Measurements from ENCODE around the gene SORBS2.

SORBS2 gene

DNA sequence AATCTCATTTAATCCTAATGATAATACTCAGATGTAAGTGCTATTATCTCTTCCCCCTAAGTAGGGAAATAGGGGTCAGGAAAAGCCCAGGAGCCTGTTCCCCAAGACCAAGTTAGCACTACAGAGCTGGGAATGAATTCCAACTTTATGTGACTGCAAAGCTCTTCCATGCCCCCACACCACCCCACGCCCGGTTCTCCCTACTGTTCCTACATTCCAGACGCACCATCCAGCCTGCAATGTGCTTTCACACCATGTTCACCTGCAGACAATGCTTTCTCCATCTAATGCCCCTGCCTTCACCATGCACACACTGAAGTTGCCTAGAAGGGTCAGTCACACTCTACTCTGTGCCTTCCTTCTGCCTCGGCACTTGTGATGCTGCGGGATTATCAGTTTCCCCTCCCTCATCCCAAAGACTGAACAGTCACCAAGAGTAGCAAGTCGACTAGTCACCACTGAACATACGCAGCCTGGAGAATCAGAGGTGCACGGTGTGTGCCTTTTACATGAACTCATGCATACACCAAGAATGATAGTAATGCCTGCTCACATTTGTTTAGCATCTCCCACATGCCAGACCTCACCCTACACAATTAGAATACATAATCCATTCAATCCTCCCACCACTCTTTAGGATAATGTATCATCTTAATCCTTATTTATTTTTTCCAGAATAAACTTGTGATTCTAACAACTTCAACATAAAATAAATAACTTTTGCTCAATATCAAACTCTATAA is 14.2 kb downstream of the SORBS2 start:
- no peak overlapping the region for H3K4me3 ChIP-seq (ENCODE audit: low read depth, low read length)
- TF ChIP-seq, protein P1, sequence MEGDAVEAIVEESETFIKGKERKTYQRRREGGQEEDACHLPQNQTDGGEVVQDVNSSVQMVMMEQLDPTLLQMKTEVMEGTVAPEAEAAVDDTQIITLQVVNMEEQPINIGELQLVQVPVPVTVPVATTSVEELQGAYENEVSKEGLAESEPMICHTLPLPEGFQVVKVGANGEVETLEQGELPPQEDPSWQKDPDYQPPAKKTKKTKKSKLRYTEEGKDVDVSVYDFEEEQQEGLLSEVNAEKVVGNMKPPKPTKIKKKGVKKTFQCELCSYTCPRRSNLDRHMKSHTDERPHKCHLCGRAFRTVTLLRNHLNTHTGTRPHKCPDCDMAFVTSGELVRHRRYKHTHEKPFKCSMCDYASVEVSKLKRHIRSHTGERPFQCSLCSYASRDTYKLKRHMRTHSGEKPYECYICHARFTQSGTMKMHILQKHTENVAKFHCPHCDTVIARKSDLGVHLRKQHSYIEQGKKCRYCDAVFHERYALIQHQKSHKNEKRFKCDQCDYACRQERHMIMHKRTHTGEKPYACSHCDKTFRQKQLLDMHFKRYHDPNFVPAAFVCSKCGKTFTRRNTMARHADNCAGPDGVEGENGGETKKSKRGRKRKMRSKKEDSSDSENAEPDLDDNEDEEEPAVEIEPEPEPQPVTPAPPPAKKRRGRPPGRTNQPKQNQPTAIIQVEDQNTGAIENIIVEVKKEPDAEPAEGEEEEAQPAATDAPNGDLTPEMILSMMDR (IDR thresholded peaks at IDR 0.05; ENCODE audit: insufficient read depth, low read depth, low read length, missing control alignments), result no peak
- no peak for DNase-seq (ENCODE audit: low read depth)

DNA sequence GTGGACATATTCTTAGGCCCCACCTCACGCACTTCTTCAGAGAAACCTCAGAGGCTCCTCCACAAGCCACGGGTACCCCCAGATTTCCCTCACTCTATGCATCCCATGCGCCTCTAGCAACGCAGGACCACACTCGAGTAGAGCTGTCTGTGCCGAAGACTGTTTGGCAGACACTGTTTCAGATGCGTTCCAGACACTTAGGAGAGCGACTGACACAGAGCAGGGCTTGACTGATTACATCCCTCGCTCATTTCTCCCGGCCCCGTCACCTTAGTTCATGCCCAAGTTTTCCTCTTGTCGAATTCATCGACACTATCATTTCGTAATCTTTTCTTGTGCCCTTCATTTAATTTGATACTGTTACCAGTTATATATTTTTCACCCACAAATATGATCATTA is 15.0 kb downstream of the SORBS2 start:
- H3K4me3 ChIP-seq (ENCODE audit: low read depth, low read length), result no peak overlapping the region
- DNase-seq (ENCODE audit: low read depth), result no peak
- TF ChIP-seq, protein P1 (IDR thresholded peaks at IDR 0.05; ENCODE audit: insufficient read depth, low read depth, low read length, missing control alignments), result no peak

DNA sequence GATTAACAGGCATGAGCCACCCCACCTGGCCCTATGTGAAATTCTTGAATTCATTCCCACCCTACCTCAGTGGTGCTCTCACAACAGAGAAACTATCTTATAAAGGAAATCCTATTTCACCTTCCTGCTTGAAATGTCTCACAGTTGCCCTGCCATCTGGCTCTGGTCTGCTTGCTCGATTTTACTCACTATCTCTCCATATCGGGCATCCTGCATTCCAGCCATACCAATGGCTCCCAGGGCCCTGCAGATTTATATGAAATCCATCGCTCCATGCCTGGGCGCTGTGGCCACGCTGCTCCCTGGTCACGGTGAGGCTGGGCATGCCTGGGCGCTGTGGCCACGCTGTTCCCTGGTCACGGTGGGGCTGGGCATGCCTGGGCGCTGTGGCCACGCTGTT is 15.8 kb downstream of the SORBS2 start:
- H3K4me3 ChIP-seq (ENCODE audit: low read depth, low read length), result no peak overlapping the region
- no peak for DNase-seq (ENCODE audit: low read depth)
- TF ChIP-seq, protein P1 (IDR thresholded peaks at IDR 0.05; ENCODE audit: insufficient read depth, low read depth, low read length, missing control alignments), result no peak

DNA sequence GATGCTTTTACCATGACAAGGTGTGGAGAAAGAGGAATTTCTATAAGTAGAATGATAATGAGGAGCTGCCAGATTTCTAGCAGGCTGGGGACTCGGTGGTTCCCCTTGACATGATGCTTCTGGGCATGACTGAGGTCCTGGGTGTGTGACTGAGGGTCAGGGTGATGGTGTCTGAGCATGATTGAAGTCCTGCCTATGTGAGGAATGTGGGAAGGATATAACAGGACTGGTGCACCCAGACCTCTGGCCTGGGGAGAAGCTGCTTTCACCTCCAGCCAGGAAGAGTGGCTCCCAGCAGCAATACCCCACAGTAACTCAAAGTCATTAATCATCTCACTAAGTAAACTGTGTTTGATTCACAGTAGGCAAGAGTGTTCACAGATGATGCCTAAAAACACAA is 17.4 kb downstream of the SORBS2 start:
- TF ChIP-seq, protein P1 (IDR thresholded peaks at IDR 0.05; ENCODE audit: insufficient read depth, low read depth, low read length, missing control alignments), result no peak
- H3K4me3 ChIP-seq (ENCODE audit: low read depth, low read length), result no peak overlapping the region
- no peak for DNase-seq (ENCODE audit: low read depth)

DNA sequence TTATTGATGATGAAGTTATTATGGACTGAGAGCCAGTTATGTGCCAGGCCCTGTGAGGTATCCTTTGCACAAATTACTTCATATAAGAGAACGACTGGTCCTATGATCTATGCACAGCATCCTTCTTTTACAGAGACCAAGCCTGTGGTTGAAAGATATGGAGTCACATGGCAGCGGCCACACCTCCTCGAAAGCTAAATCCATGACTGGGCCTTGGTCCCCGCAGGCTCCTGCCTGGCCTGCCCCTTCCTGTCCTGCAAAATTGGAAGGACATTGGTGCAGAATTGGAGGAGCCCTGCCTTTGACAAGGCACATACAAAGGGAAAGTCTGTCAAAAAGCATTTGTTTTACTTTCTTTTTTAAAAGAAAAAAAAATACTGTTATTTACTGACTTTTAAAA is 18.3 kb downstream of the SORBS2 start:
- TF ChIP-seq, protein P1 (IDR thresholded peaks at IDR 0.05; ENCODE audit: insufficient read depth, low read depth, low read length, missing control alignments), result no peak
- no peak for DNase-seq (ENCODE audit: low read depth)
- H3K4me3 ChIP-seq (ENCODE audit: low read depth, low read length), result no peak overlapping the region

DNA sequence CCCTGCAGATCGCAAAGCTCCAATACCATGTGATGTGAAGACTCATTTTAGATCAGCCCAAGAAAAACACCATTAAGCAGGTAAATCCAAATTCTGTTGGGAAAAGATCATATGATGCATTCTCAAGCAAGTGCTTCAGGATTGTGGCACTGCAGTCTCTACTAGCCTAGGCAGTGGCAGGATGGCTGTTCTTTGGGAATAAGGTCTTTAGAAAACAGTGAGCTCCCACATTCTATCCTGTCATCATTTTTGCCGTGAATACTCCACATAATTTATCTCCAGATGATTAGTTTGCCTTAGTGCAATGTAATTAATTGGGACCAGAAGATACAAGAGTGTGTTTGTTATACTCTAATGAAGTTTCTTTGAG is 18.9 kb downstream of the SORBS2 start:
- TF ChIP-seq, protein P1 (IDR thresholded peaks at IDR 0.05; ENCODE audit: insufficient read depth, low read depth, low read length, missing control alignments), result no peak
- H3K4me3 ChIP-seq (ENCODE audit: low read depth, low read length), result no peak overlapping the region
- no peak for DNase-seq (ENCODE audit: low read depth)
